ENCODE results near the gene RFT1.

GRCh38 chr3:53078656-53079055, 51.6 kb downstream of the RFT1 start:
- TF ChIP-seq CTCF (IDR thresholded peaks at IDR 0.05; ENCODE audit: borderline replicate concordance, extremely low read depth, low read length, poor library complexity, severe bottlenecking) (no peak), EZH2 (IDR thresholded peaks at IDR 0.05; ENCODE audit: borderline replicate concordance, low read depth, low read length, severe bottlenecking) (no peak)

All from DND-41 (cell line).